Measurements from ENCODE around the gene CDSN.

CDSN gene

GRCh38 chr6:31144296-31144969 lies 24.2 kb upstream of the CDSN start:
- no peak for DNase-seq

- no peak for DNase-seq
Observed at GRCh38 chr6:31143148-31143547, 22.9 kb upstream of the CDSN start.

GRCh38 chr6:31142361-31142761 lies 22.1 kb upstream of the CDSN start:
- DNase-seq, result no peak

GRCh38 chr6:31140643-31141042 lies 20.4 kb upstream of the CDSN start:
- DNase-seq, result no peak

- DNase-seq, result no peak
Observed at GRCh38 chr6:31139599-31139998, 19.4 kb upstream of the CDSN start.

- no peak for DNase-seq
Observed at GRCh38 chr6:31138982-31139381, 18.7 kb upstream of the CDSN start, which contains the start of gene PSORS1C2. TSS of gene PSORS1C2 (minus strand) at chr6:31139066. CDS start at chr6:31139026, 40 bp downstream.

GRCh38 chr6:31135710-31136109 lies 15.5 kb upstream of the CDSN start:
- DNase-seq, result no peak

- no peak for DNase-seq
Observed at GRCh38 chr6:31132806-31133205, 12.6 kb upstream of the CDSN start.

- no peak for DNase-seq
Observed at GRCh38 chr6:31131595-31131994, 11.3 kb upstream of the CDSN start.

GRCh38 chr6:31130751-31131150 lies 10.5 kb upstream of the CDSN start:
- no peak for DNase-seq

- DNase-seq, result no peak
Observed at GRCh38 chr6:31129130-31129529, 8.9 kb upstream of the CDSN start.

- DNase-seq, result peak; percentile 53 to 69
Observed at GRCh38 chr6:31128093-31128676, 7.9 kb upstream of the CDSN start.

GRCh38 chr6:31126396-31127175 lies 6.3 kb upstream of the CDSN start:
- no peak for DNase-seq

- no peak for DNase-seq
Observed at GRCh38 chr6:31125586-31126363, 5.5 kb upstream of the CDSN start.

GRCh38 chr6:31125162-31125561 lies 4.9 kb upstream of the CDSN start:
- no peak for DNase-seq

GRCh38 chr6:31122791-31123706 lies 2.8 kb upstream of the CDSN start:
- DNase-seq, result no peak

GRCh38 chr6:31121131-31121790 lies 1.0 kb upstream of the CDSN start:
- DNase-seq, result no peak

- no peak for DNase-seq
Observed at GRCh38 chr6:31118178-31118577, 2.1 kb downstream of the CDSN start.

GRCh38 chr6:31116661-31117385 lies 3.4 kb downstream of the CDSN start:
- DNase-seq, result no peak

GRCh38 chr6:31115941-31116560 lies 4.2 kb downstream of the CDSN start:
- no peak for DNase-seq
